ENCODE results near the gene GRIN3A.
"Not testable (repeated sequence)": the region's sequence is repeated elsewhere in the genome, so short reads cannot be mapped to it uniquely, and the experiment has no call there.

Gene GRIN3A

DNA sequence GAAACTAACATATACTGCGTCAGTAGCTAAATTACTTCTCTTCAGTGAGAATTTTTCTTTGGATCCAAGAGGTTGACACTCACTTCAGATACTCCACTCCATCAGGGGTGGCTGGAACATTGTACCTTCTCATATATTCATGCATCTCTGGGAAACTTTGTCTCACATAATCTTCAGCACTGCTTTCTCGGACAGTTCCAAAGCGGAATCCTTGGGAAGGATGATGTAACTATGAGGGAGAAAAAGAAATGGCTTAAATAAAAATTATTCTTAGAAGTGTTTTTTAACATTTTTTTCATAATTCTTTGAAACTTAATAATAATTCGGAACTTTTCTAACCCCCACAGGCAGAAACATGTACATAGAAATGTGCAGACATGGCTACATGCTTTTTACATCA lies 110.3 kb downstream of the GRIN3A start:
- DNase-seq, result no peak

DNA sequence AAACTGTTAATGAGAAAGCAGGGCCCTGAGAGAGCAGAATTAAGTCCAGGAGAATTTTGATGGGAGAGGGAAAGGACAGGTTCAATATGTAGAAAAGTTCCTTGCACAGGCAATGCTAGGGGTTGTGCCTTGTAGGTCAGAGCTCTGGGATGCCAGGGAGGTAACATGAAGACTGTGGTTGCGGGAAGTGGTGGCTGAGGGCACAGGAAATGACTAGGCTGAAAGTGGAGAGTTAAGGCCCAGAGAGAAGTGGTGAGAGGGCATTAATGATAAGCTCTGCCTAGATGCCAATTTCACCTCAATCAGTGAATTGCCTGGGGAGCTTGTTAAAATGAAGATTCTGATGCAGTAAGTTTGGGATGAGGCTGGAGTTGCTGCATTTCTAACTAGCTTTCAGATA lies 112.2 kb downstream of the GRIN3A start:
- no peak for DNase-seq

DNA sequence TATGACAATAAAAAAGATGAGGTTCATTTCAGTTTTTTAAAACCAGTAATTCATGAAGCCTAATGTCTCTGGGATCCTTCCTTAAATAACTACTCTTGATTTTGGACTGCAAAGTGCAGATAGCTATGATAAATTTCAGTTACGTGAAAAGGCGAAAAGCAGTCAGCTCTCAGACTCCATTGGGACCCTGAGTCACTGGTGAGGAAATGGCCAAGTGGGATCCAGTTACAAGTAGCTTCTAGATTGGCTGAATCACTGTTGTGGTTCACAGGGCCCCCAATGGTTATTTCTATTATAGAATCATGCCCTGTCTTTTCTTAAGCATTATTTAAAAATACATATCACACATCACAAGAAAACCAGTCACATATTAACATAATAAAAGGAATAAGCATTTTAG lies 112.6 kb downstream of the GRIN3A start:
- no peak for DNase-seq

DNA sequence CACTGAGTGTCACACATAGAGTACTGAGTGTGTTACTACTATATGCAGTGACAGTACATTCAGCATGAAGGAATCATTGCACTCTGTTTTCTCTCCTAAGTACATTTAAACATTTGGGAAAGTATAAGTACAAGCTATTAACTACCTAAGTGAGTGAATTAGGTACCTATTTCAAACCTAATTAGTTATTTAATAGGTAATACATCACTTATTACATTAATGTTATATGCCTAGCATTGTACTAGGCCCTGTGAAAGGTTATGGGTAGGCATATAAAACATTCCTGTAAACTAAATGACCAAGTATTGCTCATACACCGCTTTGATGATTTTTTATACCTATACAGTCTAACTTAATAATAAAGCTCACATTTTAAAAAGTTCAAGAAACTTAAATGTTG lies 118.0 kb downstream of the GRIN3A start:
- DNase-seq, result no peak

DNA sequence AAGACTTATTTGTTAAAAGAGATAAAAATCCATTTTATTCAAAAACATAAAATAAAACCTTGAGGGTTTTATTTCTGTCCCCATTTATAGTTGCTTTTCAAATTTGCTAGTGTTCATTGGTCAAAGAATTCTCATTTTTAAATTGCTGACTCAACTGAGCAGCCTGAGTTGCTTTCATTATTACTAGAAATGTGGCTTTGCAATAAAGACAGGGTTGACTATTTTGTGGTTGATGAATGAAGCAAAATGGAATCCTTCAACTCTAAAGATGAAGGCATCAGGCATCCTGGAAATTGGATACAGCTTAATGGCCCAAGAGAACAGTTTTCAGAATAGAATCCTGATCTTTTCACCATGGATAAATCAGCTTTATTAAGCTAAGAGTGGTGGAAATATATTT lies 119.7 kb downstream of the GRIN3A start:
- no peak for DNase-seq

DNA sequence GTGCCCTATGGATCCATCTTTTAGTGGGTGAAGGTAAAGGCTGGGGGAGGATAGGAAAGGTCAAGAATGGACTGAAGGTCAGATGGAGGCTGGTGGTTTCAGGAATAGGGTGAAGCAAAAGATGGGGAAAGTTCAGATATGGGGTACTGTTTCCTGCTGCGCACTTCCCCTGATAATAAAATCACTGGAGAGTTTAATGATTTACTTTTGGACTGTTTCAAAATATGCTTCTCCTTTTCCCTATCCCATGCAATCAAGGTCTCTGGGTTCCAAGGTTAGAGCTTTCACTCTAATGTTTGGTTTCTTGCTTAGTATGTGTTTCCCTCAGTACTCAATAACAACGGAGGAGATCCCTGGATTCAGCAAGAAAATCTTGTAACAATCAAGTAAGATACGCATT lies 132.9 kb downstream of the GRIN3A start:
- no peak for DNase-seq

DNA sequence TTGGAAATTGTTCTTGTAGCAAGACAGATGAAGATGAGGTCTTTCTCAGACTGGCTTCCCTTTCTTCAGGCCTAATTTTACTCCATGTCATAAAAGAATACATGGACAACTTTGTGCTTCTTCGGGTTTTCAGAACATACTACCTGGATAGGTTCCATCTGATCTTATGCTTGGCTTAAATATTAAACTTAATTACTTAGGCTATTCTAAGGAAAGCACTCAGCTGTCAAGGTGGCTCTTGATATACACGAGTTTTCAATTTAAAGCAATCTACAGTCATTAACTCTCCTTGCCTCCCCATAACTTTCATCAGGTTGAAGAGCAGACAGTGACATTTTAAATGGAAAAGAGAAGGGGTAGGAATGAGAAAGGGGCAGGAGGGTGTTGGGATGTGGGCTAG lies 134.2 kb downstream of the GRIN3A start:
- DNase-seq, result no peak

DNA sequence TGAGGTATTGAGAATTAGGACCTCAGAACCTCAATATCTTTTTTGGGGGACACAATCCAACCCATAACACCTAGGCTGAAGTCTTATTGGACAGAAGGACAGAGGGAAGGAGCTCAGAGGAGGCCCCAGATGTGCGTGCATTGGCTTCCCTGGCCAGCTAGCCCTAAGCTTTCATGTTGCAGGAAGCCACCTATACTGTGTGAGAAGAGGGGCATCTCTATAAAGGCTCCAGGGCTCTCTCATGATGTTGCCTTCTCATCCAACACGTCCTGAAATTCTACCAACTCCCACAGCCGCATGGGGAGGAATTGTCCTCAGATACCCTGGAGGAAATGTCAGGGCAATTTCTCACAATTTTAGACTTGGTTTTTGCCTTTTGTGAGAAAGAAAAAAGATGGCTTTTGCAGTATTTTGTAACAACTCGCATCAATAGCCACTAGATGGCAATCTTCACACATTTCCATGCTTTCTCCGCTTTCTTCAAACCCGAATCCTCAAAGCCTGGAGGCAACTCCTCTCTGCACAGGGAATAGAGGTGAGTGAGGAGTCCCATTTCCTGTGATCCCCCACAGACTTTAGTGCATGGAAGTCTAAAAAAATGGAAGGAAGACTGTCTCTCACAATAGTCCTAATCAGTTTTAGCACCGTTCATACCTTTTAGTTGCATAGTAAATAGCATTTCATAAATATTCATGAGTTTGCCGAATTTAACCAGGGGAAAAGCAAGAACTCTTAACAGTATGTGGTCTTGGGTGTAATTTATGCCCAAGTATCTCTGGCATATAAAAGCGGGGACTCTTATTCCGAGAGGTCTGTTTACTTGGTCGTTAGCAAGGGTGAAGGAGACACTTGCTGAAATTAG lies 136.3 kb downstream of the GRIN3A start:
- DNase-seq, result no peak

DNA sequence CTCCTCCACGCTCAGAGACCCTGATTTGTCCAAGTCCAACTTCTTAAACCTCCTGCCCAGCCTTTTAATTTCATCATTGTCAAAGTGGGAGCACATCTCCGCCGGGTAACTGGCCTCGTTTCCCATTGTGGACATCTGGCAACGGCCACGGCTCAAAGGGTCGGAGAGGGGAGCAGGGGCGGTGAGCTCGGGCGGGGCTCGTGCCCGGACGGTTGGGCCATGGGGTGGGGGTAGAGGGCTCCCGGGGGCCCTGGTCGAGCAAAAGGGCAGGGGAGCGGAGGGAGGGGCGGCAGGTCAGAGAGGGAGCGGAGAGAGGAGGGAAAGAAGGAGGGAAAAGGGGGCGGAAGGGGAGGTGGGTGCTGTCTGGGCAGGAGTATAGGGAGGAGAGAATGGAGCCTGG lies 143.7 kb downstream of the GRIN3A start, which contains the start of gene PPP3R2:
Gene PPP3R2, minus strand, starts transcription at position 174 of the 400 bp plus-strand sequence. Its CDS starts 48 bp downstream, at position 126.
- DNase-seq, result no peak

DNA sequence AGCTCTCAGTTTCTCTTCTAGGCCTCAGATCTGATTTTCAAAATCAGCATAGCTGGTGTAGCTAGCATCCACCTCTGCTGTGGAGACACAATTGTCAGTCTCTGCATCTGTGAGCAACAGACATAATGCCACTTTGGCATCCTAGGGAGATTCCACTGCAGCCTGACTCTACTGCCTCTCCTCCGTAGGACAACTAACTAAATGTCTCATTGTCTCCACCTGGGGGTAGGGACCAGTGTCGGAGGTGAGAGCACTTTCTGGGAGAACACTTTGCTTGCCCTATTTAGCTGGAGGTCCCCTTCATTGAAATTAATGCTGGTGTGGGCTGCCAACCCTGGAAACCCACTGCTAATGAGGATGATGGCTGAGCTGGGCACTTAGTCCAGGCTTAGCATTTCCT lies 145.1 kb downstream of the GRIN3A start:
- DNase-seq, result no peak

DNA sequence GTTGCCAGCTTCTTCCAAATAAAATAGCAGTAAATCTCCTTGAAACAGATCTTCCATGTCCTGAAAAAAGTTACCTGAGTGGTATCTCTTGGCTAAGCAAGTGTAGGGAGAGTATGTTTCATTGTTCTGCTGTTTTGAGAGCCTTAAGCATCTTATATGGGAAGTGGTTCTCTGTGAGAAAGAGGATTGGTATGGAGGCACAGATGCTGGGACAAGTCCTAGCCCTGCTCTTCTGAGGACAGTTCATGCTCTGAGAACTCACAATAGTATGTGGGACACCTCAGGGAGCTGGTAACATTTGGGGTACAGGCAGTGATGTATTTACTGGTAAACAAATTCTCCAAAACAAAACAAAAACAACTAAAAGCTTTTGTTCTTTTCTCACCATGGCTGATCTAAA lies 145.7 kb downstream of the GRIN3A start:
- DNase-seq, result no peak

DNA sequence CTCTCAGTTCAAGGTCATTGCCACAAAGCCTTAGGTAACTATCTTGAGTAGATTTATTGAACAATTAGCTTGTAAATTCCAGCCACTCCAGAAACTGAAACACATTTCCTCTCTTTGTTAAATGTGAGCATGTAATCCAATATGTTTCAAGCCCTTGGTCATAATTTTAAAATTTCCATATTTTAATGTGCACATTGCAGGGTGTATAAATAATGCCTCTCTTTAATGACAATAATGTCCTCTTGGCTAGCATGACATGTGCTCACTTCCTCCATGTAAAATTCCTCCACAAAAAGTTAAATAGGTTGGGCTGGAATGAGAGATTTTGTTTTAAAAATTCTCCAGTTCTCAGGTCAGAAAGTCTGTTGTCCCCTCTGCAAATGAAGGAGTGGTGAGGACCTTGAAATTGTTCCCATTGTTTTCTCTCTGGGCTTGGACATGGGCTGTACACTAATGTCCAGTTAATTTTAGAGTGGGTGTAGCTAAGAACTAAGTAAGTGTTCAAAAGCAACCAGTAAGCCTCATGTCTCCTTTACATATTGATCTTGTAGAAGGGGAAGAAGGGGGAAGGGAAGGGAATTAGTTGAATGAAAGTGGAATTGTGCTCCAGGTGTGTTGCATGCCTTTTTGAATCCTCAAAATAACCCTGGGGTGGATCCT lies 146.5 kb downstream of the GRIN3A start:
- DNase-seq, result no peak

DNA sequence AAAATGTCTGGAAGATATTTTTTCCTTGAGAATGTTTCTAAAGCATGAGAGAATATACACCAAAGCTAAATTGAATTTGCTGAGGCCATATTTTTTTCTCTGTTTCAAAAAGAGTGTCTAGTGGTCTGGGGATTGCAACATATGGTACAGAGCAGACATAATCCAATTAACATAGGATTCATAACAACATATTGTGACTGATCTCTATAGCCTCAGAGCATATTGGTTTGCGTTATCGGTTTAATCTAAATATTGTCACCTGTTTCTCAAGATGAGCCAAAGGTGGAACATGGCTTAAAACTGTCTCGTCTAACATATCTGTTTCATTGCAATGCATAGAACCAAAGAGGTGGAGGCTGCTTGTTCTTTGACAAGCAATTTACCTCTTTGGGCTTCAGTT lies 147.5 kb downstream of the GRIN3A start:
- no peak for DNase-seq

DNA sequence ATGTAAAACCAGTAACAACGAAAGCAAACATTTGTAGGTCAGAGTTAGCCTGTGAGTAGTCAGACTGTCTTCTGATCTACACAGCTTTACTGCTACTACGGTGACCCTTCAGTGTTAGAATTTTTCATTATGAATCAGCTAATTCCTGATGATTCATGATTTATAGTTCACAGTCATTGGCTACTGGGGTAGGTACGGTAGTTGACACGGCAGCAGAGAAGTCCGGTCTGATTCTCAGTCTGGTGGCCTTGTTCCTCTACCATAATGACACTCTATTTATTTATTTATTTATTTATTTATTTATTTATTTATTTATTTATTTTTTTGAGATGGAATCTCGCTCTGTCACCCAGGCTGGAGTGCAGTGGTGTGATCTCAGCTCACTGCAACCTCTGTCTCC lies 148.4 kb downstream of the GRIN3A start:
- not testable (repeated sequence) for DNase-seq

DNA sequence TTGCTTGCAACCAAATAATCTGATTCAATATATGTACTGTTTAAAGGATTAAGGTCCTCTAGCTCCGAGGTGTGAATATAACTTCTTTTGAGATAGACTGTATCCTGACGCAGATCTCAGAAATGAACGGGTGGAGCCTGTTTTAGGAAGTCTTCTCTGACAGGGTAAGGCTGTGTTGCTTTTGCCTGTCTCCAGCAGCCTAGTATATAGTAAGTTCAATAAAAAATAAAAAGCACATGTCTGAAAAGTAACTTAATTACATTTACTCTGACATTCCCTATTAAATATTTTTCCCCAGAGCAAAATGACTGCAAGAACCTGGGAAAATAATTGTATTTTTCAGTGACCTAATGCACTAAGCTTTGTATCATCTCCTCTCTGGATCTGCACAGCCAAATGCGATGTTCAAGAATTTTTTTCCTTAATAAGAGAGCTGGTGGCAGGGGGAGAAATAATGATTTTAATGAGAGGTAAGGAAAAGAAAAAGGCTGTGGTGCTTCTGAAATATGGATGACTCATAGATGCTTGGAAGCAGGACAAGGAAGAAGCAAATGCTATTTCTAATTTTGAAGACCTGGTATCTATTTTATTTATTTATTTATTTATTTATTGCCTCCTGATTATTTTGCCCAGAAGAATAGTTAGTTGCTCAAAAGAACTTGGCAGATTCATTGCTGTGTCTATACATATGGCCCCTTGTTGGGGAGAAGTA lies 151.0 kb downstream of the GRIN3A start:
- DNase-seq, result no peak

DNA sequence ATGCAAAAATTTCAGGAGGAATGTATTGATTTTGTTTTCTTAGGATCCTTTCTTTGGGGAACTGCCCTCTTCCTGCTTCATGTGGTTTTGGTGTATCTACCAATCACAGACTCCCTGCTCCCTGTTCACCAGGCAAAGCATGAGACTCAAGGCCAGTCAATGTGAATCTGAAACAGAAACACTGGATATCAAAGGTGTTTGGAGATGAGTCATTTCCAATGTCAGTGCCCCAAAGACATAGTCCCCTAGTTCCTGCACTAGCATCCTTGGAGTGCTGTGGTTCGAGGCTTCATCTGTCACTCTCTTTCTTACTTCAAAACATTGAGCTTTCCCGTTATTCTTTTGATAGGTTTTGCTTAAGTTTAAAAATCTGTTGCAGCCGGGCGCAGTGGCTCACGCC lies 151.8 kb downstream of the GRIN3A start:
- no peak for DNase-seq

DNA sequence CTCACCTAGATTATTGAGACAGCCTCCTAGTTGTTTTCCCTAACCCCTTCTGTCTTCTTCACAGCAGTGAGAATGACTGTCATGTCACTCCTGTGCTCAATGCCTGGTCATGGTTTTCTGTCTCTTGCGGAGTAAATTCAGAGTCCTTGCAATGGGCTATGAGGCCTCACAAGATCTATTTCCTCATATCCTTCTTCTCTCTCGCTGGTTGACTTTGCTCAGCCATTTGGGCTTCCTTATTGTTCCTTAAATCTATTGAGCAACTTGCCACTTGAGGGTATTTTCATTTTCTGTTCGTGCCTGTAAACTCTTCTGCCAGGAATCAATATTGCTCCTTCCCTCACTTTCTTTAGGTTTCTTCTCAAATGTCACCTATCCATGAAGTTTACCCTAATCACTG lies 152.7 kb downstream of the GRIN3A start:
- DNase-seq, result no peak

DNA sequence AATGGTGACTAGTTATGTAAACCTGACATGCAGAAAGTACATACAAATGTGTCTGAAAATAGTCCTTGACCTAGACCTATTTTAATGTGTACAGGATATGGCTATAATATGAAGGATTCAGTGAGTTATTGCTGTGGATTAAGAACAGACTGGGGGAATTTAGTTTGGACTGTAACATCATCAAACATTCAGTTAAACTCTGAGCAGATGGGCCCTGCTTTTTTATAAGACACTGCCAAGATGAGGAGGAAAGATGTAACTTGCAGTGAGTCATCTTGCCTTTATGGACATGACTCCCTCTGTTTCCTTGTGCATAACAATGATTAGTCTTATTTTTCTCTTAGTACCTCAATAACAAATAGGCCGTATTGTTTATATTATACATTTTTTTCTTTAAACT lies 155.9 kb downstream of the GRIN3A start:
- no peak for DNase-seq

DNA sequence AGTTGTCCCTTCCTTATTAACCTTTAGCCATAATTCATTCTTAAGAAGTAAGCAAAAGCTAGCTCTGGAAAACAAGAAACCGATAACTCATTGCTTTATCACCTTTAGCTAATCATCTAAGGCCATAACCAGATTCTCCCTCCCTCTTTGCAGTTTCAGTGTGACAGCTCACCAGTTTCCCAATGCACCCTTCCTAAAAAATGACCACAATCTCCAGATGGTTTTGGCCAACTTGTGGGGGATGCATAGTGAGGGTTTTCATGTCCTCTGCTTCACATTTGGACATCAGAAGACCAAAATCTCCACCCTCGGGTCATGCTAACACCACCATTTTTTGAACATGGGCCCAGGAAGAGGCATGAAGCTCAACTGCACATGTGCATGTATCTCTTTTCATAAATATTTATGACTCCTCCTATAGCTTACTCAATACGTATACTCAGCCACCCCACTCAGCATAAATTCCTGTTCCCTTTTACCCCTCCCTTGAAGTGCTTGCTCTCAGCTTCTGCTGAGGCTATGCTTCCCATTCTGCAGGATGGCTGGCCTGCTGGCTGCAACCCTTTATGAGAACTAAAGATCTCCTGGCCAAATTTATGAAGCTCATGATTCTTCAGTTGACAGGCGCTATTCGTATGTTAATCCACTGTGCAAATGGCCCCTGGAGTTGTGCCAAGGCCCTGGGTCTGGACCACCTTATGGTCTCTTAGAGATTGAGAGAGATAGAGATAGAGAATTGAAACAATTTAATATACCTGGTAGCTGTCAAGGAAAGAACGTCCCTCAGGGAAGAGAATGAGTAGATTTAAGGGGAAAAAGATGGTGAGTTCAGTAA lies 158.5 kb downstream of the GRIN3A start:
- no peak for DNase-seq

DNA sequence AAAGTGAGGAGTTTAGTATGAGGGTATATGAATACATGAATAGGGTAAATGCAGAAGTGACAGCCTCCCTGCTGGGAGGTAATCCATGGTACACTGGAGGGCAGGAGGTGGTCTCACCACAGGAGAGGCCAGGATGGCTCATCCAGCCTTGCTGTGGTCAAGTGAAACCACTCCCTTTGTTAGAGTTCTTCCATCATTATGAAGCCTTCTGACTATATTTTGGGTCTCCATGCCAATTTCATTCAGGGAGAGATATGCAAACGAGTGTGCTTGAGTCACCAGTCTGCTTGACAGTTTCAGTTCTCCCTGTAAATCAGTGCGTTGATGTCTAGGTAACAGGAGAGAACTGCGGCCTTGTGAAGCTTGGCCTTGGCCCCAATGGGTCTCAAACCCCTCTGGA lies 160.1 kb downstream of the GRIN3A start:
- DNase-seq, result no peak

DNA sequence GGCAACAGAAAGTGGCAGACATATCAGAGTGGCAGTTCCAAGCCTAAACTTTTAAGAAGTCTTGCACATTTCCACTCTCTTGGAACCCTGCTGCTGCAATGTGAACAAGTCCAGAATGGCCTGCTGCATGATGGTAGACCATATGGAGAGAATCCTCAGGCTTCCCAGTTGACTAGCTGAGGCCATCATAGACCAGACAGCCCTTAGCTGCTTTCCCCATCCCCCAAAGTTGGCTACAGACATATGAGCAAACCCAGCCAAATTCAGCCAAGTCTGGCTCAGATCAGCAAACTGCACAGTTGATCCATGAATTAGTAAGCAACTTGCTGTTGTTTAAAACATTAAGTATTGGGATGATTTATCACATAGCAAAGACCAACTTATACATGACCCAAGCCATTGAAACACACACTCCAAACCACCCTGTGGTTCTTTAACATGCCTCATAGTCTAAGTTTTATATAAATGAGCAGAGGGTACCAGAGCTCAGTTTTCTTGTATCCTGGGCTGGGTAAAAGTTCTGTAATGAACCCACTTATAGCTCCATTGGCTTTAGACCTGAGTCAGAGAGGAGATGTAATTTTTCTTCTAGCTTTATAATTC lies 163.6 kb downstream of the GRIN3A start:
- DNase-seq, result no peak

DNA sequence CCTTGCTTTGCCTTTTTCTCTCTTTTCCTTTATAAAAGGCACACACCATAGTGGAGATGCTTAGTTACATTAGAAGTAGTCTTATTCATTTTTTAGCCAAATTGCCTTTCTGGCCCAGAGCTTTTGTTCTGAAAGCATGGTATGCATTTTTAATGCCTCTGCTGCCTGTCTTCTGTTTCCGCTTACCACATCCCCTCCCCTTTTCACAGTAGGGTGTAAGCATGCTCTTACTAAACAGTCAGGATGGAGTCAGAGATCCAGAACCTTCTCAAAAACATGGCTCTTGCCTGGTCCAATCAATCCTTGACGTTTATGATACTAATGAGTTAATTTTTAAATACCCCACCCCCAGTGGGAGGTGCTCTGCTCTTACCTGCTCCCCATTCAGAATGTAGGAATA lies 166.1 kb downstream of the GRIN3A start:
- DNase-seq, result no peak

DNA sequence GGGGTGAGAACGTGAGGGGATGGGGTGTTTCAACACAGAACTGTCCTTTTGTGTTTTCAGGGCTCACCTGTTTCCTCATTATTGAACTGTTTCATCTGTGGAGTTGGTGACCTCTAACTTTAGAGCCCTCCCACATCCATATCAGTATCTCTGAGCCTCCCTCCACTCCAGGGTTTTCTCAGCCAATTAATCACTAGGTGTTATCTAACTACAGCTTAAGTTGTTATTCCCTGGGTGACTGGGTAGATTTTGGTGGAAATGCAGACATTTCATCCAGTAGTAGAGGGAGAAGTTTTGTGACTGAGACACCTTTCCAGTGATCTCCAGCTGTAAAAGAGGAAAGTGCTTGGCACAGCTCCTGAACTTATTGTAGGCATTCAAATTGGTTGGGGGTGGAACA lies 167.3 kb downstream of the GRIN3A start:
- no peak for DNase-seq
